Endothelial cell of umbilical vein (primary cell): ENCODE data around the gene TPCN2. TPM values are rescaled to one million over a fixed set of nuclear protein-coding genes. Genes with fewer than 3 reads are reported as not detected.

ENCODE experiments used
- BruUV-seq: library from RNA; stranded (reverse); fragments of 400-500 nt; replicated peaks from 2 replicates; lab custom pipeline; 2021; lab: Mats Ljungman, UMichigan
- CTCF ChIA-PET: fragments of 300-600, 350-600 bp; sonication (Branson Sonifier 250); formaldehyde crosslinking; loops from one replicate; lab custom pipeline; 2021; ENCODE audit warnings: antibody characterized with exemption, inconsistent platforms; lab: Charles Lee
- POLR2A ChIA-PET: fragments of 300-600, 350-600 bp; sonication (Branson Sonifier 250); formaldehyde crosslinking; loops from one replicate; lab custom pipeline; 2021; ENCODE audit warnings: antibody characterized with exemption, inconsistent platforms; lab: Charles Lee
- DNase-seq: peaks from one replicate; pipeline ENCODE4 v3.0.0-alpha.2; 2011; ENCODE audit warnings: low read depth, low spot score
- FAIRE-seq: peaks from 2 replicates; lab custom pipeline; 2011; peaks lifted over from hg19 to GRCh38; lab: Jason Lieb, UNC
- H2AFZ ChIP-seq: 2 replicates; pipeline ENCODE4 v1.6.0; 2012; ENCODE audit warnings: low read depth, low read length, control low read depth, inconsistent platforms
- H3K27ac ChIP-seq: 2 replicates; pipeline ENCODE4 v1.5.1; 2011; ENCODE audit warnings: low read depth, mild to moderate bottlenecking, control low read depth, low read length, moderate library complexity; ENCODE audit not compliant: insufficient read depth
- H3K27me3 ChIP-seq, 2 experiments: 2 replicates each; pipeline versions ENCODE4 v1.6.0 to v1.6.1; 2011; ENCODE audit warnings: low read length in 2 of 2, mixed read lengths in 1 of 2; ENCODE audit not compliant: control insufficient read depth in 2 of 2, insufficient read depth in 2 of 2
- H3K36me3 ChIP-seq, 2 experiments: 2 replicates in 1 of 2; 3 replicates in 1 of 2; pipeline ENCODE4 v1.5.1; 2011; ENCODE audit warnings: low read length in 2 of 2, mild to moderate bottlenecking in 1 of 2, moderate library complexity in 1 of 2; ENCODE audit not compliant: control insufficient read depth in 2 of 2, insufficient read depth in 2 of 2; ENCODE audit errors: extremely low read depth in 1 of 2
- H3K4me1 ChIP-seq: 3 replicates; pipeline ENCODE4 v1.5.1; 2011; ENCODE audit warnings: mild to moderate bottlenecking, low read length; ENCODE audit not compliant: control insufficient read depth, insufficient read depth; ENCODE audit errors: extremely low read depth
- H3K4me2 ChIP-seq: 2 replicates; pipeline ENCODE4 v1.6.1; 2011; ENCODE audit warnings: low read length, control low read depth, mixed read lengths; ENCODE audit not compliant: insufficient read depth
- H3K4me3 ChIP-seq, 3 experiments: fragments of 200-600 bp in 1 of 3; sonication (generic), shearing (Covaris generic) in 1 of 3; replicated peaks in 1 of 3; 2 replicates each; pipeline ENCODE4 v1.5.1; 2011 to 2016; ENCODE audit warnings: control low read depth in 3 of 3, low read length in 3 of 3, mild to moderate bottlenecking in 2 of 3, inconsistent platforms in 1 of 3, low read depth in 1 of 3, moderate library complexity in 1 of 3; ENCODE audit not compliant: insufficient read depth in 1 of 3
- H3K79me2 ChIP-seq: 2 replicates; pipeline ENCODE4 v1.6.0; 2012; ENCODE audit warnings: low read length, inconsistent platforms; ENCODE audit not compliant: control insufficient read depth, insufficient read depth
- H3K9ac ChIP-seq: replicated peaks from 2 replicates; pipeline ENCODE3; 2011; ENCODE audit warnings: low read length, control low read depth; ENCODE audit not compliant: insufficient read depth; ENCODE audit errors: extremely low read depth
- H3K9me1 ChIP-seq: replicated peaks from 3 replicates; pipeline ENCODE4 v1.6.0; 2011; ENCODE audit warnings: mild to moderate bottlenecking, low read length; ENCODE audit not compliant: control insufficient read depth, insufficient read depth; ENCODE audit errors: extremely low read depth
- H3K9me3 ChIP-seq: replicated peaks from 2 replicates; pipeline ENCODE4 v1.5.1; 2012; ENCODE audit warnings: low read length, inconsistent platforms; ENCODE audit not compliant: control insufficient read depth, insufficient read depth
- H4K20me1 ChIP-seq: replicated peaks from 2 replicates; pipeline ENCODE3; 2011; ENCODE audit warnings: mild to moderate bottlenecking, low read length; ENCODE audit not compliant: control insufficient read depth, insufficient read depth; ENCODE audit errors: extremely low read depth
- FOS ChIP-seq: IDR thresholded peaks from 2 replicates; pipeline ENCODE4 v1.6.1; 2011; ENCODE audit warnings: mild to moderate bottlenecking, low read length, moderate library complexity, borderline replicate concordance; ENCODE audit not compliant: insufficient read depth
- JUN ChIP-seq: IDR thresholded peaks from 2 replicates; pipeline ENCODE4 v1.6.1; 2011; ENCODE audit warnings: borderline replicate concordance, low read depth; ENCODE audit not compliant: insufficient read length, insufficient read depth
- dilution Hi-C: fragments of 300-500 bp; cut with MboI; formaldehyde crosslinking; loops from one replicate; pipeline ENCODE4 v1.15.0; 2019; ENCODE audit warnings: low sequenced_read_pairs; ENCODE audit not compliant: extremely low pct_ligation_motif_present
- intact Hi-C: fragments of 100-400 bp; cut with micrococcal nuclease; formaldehyde crosslinking; loops from one replicate; pipeline ENCODE4 v1.10.0; 2022
- polyA plus RNA-seq, 4 experiments: library from polyadenylated mRNA; depleted of rRNA in 3 of 4; stranded (reverse) in 3 of 4; unstranded in 1 of 4; fragments of >200 nt; gene quantifications; 2 replicates each; pipeline versions ENCODE4 v1.2.1 to v1.2.3, GENCODE V29; 2011 to 2012; ENCODE audit warnings: missing spikeins in 1 of 4
- total RNA-seq: library from RNA; stranded (reverse); gene quantifications from 2 replicates; pipeline ENCODE4 v1.2.3, GENCODE V29; 2021
- TF ChIP-seq, protein P1 (sequence below), 2 donors: IDR thresholded peaks; 1 replicate in 1 of 2; 2 replicates in 1 of 2; pipeline ENCODE4 v1.5.1; 2011; ENCODE audit warnings: low read length in 2 of 2, mild to moderate bottlenecking in 2 of 2, moderate library complexity in 2 of 2, control low read depth in 1 of 2, inconsistent platforms in 1 of 2, low read depth in 1 of 2; ENCODE audit not compliant: insufficient read depth in 1 of 2; ENCODE audit errors: extremely low read depth in 1 of 2

The TPCN2 gene
- total and polyA plus RNA-seq, 2 donors (not counting 3 experiments of a cell fraction or from before 2014, with no cell fraction given) = 10.3 to 13.4 TPM

DNA sequence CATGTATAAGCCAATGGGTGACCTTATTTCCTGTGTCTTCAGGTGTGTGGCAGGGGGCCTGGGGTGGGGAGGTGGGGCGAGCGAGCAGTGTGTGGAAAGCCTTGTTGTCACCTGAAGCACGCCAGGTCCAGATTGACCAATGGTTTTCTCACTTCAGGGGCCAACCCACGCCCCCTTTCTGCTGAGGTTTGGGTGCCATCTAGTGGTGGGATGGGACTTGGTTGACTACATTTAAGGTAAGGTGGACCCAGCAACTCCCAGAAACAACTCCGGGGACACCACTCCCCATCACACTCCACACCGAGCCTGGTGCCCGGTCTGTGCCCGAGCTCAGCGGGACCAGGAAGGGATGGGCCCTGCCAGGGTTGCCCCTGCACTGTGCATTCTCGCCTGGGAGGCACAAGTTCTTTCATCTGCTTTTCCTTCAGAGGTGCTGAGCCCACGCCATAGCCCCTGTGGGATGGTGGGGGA, 40.0 kb downstream of the TPCN2 start:
- Histone ChIP-seq H3K4me2 (no peak overlapping the region), H3K9ac (no peak overlapping the region), H3K4me1 (no peaks in the 10 kb centered on the region), H3K9me1 (no peaks in the 10 kb centered on the region), H3K36me3 (no peaks in the 10 kb centered on the region), H3K27ac (no peak overlapping the region), H3K27me3 (no peaks in the 10 kb centered on the region), H3K79me2 (no peaks in the 10 kb centered on the region), H2AFZ (no peak overlapping the region), H3K4me3 (no peak overlapping the region), H3K9me3 (no peaks in the 10 kb centered on the region), H4K20me1 (no peaks in the 10 kb centered on the region)
- DNase-seq = peak; percentile 76
- TF ChIP-seq, protein P1, sequence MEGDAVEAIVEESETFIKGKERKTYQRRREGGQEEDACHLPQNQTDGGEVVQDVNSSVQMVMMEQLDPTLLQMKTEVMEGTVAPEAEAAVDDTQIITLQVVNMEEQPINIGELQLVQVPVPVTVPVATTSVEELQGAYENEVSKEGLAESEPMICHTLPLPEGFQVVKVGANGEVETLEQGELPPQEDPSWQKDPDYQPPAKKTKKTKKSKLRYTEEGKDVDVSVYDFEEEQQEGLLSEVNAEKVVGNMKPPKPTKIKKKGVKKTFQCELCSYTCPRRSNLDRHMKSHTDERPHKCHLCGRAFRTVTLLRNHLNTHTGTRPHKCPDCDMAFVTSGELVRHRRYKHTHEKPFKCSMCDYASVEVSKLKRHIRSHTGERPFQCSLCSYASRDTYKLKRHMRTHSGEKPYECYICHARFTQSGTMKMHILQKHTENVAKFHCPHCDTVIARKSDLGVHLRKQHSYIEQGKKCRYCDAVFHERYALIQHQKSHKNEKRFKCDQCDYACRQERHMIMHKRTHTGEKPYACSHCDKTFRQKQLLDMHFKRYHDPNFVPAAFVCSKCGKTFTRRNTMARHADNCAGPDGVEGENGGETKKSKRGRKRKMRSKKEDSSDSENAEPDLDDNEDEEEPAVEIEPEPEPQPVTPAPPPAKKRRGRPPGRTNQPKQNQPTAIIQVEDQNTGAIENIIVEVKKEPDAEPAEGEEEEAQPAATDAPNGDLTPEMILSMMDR (IDR thresholded peaks at IDR 0.05; ENCODE audit: extremely low read depth in 1 of 2, insufficient read depth in 1 of 2, low read depth in 1 of 2, low read length in 2 of 2) = peak; percentile 72 to 75
- no peak for TF ChIP-seq FOS
- CTCF ChIA-PET = interaction anchor here (1.8 kb wide), 1 partner anchor 582 kb away, joined by 7 read pairs; no protein-coding TSS in a partner anchor
- intact Hi-C loops = loop anchor here (2.0 to 10.0 kb wide), 3 partner anchors 131 to 456 kb away; partner anchors contain the start of genes IGHMBP2 and MRPL21
- dilution Hi-C loops = no loop called here
- FAIRE-seq = peak; percentile 72
- BruUV-seq = no TSS peak
- POLR2A ChIA-PET = no interaction called here

DNA sequence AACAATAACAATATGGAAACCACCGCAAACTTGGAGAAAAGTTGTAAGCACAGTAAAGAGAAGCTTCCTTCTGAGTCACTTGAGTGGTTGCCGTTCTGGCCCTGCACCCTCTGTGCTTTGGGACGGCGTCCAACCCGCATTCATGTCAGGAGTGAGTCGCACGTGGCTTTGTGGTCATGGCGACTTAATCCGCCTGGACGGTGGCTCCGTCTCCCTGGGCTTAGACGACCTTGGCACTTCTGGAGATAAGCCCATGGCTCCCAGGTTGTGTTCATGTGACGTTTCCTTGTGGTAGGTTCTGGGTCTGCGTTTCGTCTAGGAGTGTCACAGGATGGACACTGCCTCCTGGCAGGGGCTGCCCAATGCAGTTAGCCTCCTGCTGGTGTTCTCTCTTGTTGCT, 40.5 kb downstream of the TPCN2 start:
- intact Hi-C loops = loop anchor here (2.0 to 10.0 kb wide), 3 partner anchors 132 to 456 kb away; partner anchors contain the start of genes IGHMBP2 and MRPL21
- no peaks in the 10 kb centered on the region for H4K20me1 ChIP-seq
- H3K27ac ChIP-seq = no peak overlapping the region
- no peak overlapping the region for H3K4me3 ChIP-seq
- CTCF ChIA-PET = interaction anchor here (1.0 to 1.8 kb wide), 5 partner anchors 9 to 581 kb away, joined by 3 to 7 read pairs (median 4); no protein-coding TSS in a partner anchor
- no peaks in the 10 kb centered on the region for H3K79me2 ChIP-seq
- H3K9ac ChIP-seq = no peak overlapping the region
- no peaks in the 10 kb centered on the region for H3K27me3 ChIP-seq
- POLR2A ChIA-PET = no interaction called here
- no peaks in the 10 kb centered on the region for H3K4me1 ChIP-seq
- dilution Hi-C loops = no loop called here
- DNase-seq = peak; percentile 17
- BruUV-seq = no TSS peak
- H3K36me3 ChIP-seq = no peaks in the 10 kb centered on the region
- H2AFZ ChIP-seq = no peak overlapping the region
- TF ChIP-seq FOS = peak; percentile 51
- TF ChIP-seq JUN = no peak
- H3K9me3 ChIP-seq = no peaks in the 10 kb centered on the region
- FAIRE-seq = peak; percentile 59
- no peaks in the 10 kb centered on the region for H3K9me1 ChIP-seq
- H3K4me2 ChIP-seq = no peak overlapping the region
